DND-41 (cell line): Measurements from ENCODE around the gene BMP4.

Experiments used
- ATAC-seq: fragments of 200-7000 bp; cut with Tn5 transposase; 3 replicates; pipeline ENCODE4 v1.9.1; 2021; ENCODE audit warnings: low read depth; ENCODE audit not compliant: insufficient read depth
- DNase-seq: peaks from one replicate; pipeline ENCODE4 v3.0.0-alpha.2; 2020
- H2AFZ ChIP-seq: 2 replicates; pipeline ENCODE4 v1.6.0; 2012; ENCODE audit warnings: low read depth, low read length
- H3K27ac ChIP-seq: 2 replicates; pipeline ENCODE4 v1.5.1; 2012; ENCODE audit warnings: low read length, inconsistent platforms
- H3K27me3 ChIP-seq: fragments of 200-600 bp; sonication (generic); 2 replicates; pipeline ENCODE4 v1.6.0; 2012; ENCODE audit warnings: low read length, mild to moderate bottlenecking, inconsistent platforms; ENCODE audit not compliant: insufficient read depth, poor library complexity
- H3K36me3 ChIP-seq: 2 replicates; pipeline ENCODE4 v1.5.1; 2012; ENCODE audit warnings: low read length, inconsistent platforms; ENCODE audit not compliant: insufficient read depth
- H3K4me1 ChIP-seq: 2 replicates; pipeline ENCODE4 v1.5.1; 2012; ENCODE audit warnings: mild to moderate bottlenecking, low read length; ENCODE audit not compliant: insufficient read depth
- H3K4me2 ChIP-seq: 2 replicates; pipeline ENCODE4 v1.6.0; 2012; ENCODE audit warnings: mild to moderate bottlenecking, moderate library complexity, low read length, inconsistent platforms; ENCODE audit not compliant: insufficient read depth
- H3K4me3 ChIP-seq, 2 experiments: fragments of 200-600 bp in 1 of 2; shearing (Covaris generic) in 1 of 2; 2 replicates each; pipeline ENCODE4 v1.5.1; 2012 to 2016; ENCODE audit warnings: inconsistent platforms in 2 of 2, low read length in 2 of 2, mild to moderate bottlenecking in 2 of 2, low read depth in 1 of 2, moderate library complexity in 1 of 2
- H3K79me2 ChIP-seq: 2 replicates; pipeline ENCODE4 v1.6.0; 2012; ENCODE audit warnings: low read length, inconsistent platforms; ENCODE audit not compliant: insufficient read depth
- H3K9ac ChIP-seq: 2 replicates; pipeline ENCODE4 v1.6.0; 2012; ENCODE audit warnings: low read depth, mild to moderate bottlenecking, inconsistent platforms, low read length, moderate library complexity
- H3K9me3 ChIP-seq: 2 replicates; pipeline ENCODE4 v1.5.1; 2012; ENCODE audit warnings: low read length, moderate library complexity, mild to moderate bottlenecking, inconsistent platforms; ENCODE audit not compliant: insufficient read depth, severe bottlenecking
- H4K20me1 ChIP-seq: 2 replicates; pipeline ENCODE4 v1.6.0; 2012; ENCODE audit warnings: low read length; ENCODE audit not compliant: insufficient read depth
- CTCF ChIP-seq: IDR thresholded peaks from 2 replicates; pipeline ENCODE4 v1.5.1; 2012; ENCODE audit warnings: borderline replicate concordance, low read length, moderate library complexity, mild to moderate bottlenecking; ENCODE audit not compliant: poor library complexity, severe bottlenecking; ENCODE audit errors: extremely low read depth
- EZH2 ChIP-seq: IDR thresholded peaks from 3 replicates; pipeline ENCODE4 v1.6.1; 2012; ENCODE audit warnings: borderline replicate concordance, low read depth, mild to moderate bottlenecking, moderate library complexity, low read length, inconsistent platforms; ENCODE audit not compliant: severe bottlenecking

BMP4 gene

GRCh38 chr14:53942970-53943750 is 13.5 kb downstream of the BMP4 start:
- TF ChIP-seq CTCF: no peak
- no peak for DNase-seq
- Histone ChIP-seq H2AFZ (no peak overlapping the region), H3K27me3 (no peaks in the 10 kb centered on the region), H3K27ac (no peak overlapping the region), H3K4me3 (no peak overlapping the region), H3K4me2 (no peak overlapping the region), H3K4me1 (no peaks in the 10 kb centered on the region), H3K9ac (no peak overlapping the region), H3K36me3 (no peaks in the 10 kb centered on the region), H4K20me1 (no peaks in the 10 kb centered on the region), H3K79me2 (no peaks in the 10 kb centered on the region), H3K9me3 (no peaks in the 10 kb centered on the region)
- no peak for ATAC-seq

- TF ChIP-seq CTCF: no peak
- TF ChIP-seq EZH2: no peak
- no peaks in the 10 kb centered on the region for H3K4me1 ChIP-seq
- H2AFZ ChIP-seq: no peak overlapping the region
- H3K27me3 ChIP-seq: no peaks in the 10 kb centered on the region
- H3K4me3 ChIP-seq: no peak overlapping the region
- H3K9ac ChIP-seq: no peak overlapping the region
- no peak overlapping the region for H3K4me2 ChIP-seq
- ATAC-seq (no peak), DNase-seq (no peak)
- H3K36me3 ChIP-seq: no peaks in the 10 kb centered on the region
- no peaks in the 10 kb centered on the region for H3K79me2 ChIP-seq
- no peaks in the 10 kb centered on the region for H4K20me1 ChIP-seq
- H3K27ac ChIP-seq: no peak overlapping the region
- H3K9me3 ChIP-seq: peaks cover 2% of the 10 kb centered on the region
Measured at GRCh38 chr14:53938136-53938837, 18.3 kb downstream of the BMP4 start.

GRCh38 chr14:53934778-53935414 is 21.7 kb downstream of the BMP4 start:
- H3K27ac ChIP-seq: no peak overlapping the region
- H3K9me3 ChIP-seq: peaks cover 2% of the 10 kb centered on the region
- no peak overlapping the region for H3K4me3 ChIP-seq
- no peak overlapping the region for H2AFZ ChIP-seq
- TF ChIP-seq CTCF: no peak
- no peak for TF ChIP-seq EZH2
- no peaks in the 10 kb centered on the region for H3K4me1 ChIP-seq
- H3K79me2 ChIP-seq: no peaks in the 10 kb centered on the region
- no peaks in the 10 kb centered on the region for H3K36me3 ChIP-seq
- H3K4me2 ChIP-seq: no peak overlapping the region
- no peak for ATAC-seq
- H4K20me1 ChIP-seq: no peaks in the 10 kb centered on the region
- DNase-seq: no peak
- H3K9ac ChIP-seq: no peak overlapping the region
- H3K27me3 ChIP-seq: no peaks in the 10 kb centered on the region
